D721Med (cell line): ENCODE data around the gene SDK1.

ENCODE experiments used
- DNase-seq: peaks from one replicate; pipeline ENCODE4 v3.0.0; 2011; ENCODE audit warnings: low spot score; ENCODE audit not compliant: insufficient read length
- FAIRE-seq: peaks from 2 replicates; lab custom pipeline; 2011; peaks lifted over from hg19 to GRCh38; lab: Jason Lieb, UNC
- CTCF ChIP-seq: IDR thresholded peaks from 2 replicates; pipeline ENCODE4 v1.5.1; 2012; ENCODE audit warnings: mild to moderate bottlenecking, control low read depth; ENCODE audit not compliant: insufficient read depth; ENCODE audit errors: missing control alignments

SDK1 gene

DNA sequence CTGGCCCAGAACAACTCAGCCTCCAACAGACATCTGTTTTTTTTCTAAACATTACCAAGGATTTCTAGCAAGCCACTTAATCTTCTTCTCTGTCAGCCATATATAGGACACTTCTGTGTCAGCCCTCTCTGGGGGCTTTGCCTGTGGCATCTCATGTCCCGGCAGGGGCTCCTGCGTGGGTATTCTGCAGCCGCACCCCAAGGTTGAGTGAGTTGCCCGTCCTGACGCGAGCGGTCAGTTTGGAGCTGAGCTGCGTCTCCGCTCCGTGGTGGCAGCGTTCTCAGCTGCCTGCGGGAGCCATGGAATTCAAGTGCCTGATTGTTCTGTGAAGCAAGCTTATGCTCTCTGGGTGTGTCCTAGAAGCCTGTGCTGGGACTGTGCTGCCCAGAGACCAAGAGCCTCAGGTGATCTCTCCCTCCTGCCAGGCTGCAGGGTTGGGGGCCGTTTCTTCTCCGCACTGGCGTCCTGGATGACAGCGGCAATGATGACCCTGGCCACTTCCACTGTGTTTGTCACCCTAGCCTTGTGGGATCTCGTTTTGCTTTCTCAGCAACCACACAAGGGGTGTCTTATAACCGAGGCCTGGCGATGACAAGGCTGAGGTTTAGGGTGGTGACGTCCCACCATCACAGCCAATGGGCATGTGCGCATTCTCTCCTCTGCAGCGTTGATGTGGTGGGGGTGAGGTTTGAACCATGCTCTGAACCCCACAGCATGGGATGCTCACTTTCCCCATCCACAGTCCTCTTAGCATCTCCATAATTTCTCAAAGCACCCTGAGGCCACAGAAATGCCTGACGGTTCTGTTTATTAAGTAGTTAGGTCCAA is 768.4 kb downstream of the SDK1 start:
- FAIRE-seq, result no peak

DNA sequence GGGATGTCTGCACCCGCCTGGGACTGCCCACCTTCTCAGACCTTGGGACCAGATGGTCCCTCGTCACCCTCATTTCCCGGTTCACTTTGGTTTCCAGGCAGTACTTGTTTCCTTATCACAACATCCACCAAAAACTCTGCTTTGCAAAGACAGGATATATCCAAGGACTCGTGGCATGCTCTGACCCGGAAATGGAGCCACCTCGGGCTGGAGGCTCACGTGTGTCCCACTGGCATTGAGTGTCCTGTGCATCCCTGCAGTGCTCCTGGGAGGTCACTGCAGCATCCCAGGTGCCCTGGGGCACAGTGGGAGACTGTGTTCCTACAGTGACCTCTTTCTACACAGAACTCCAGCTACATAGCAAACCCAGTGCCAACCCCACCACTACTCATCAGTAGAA is 769.2 kb downstream of the SDK1 start:
- TF ChIP-seq CTCF, result no peak
- no peak for FAIRE-seq
- no peak for DNase-seq

More for the DNA sequence above, 768.4 kb downstream of the SDK1 start:
- TF ChIP-seq CTCF, result no peak
- DNase-seq, result no peak

GRCh38 chr7:4071370-4072058 is 770.5 kb downstream of the SDK1 start:
- no peak for DNase-seq
- no peak for TF ChIP-seq CTCF
- no peak for FAIRE-seq

DNA sequence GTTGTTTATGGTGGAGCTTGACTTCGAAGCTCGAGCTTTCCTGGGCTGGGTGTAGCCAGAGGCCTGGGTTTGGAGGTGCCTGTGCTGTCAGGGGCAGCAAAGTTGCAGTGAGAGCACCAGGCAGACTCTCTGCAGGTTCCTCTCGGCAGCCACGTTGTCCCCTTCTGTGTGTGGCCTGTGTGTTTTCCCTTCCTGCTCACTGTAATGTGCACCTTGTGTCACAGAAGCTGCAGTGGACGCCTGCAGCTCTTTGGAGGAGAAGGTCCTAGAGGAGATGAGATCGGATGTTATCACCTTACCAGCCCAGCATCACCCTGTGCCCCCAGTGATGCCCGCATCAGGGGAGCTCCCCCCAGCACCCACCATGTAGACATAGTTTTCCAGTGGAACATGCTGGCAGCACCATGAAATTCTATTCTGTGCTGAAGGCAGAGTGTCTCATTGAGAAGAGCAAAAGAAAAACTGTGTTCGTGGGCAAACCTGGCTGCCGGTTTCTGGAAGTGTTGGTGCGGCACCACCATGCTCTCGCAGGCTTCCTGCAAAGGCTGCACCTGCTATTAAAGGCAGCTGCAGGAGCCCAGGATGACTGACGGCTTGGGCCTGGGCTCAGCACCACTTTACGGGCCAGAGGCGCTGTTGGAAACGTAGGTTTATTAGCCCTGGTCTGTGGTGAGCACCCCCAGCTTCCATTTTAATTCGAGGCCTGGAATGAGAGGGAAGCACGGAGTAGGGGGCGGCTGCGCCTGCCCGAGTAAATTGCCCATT is 771.3 kb downstream of the SDK1 start:
- TF ChIP-seq CTCF, result no peak
- DNase-seq (no peak), FAIRE-seq (no peak)

DNA sequence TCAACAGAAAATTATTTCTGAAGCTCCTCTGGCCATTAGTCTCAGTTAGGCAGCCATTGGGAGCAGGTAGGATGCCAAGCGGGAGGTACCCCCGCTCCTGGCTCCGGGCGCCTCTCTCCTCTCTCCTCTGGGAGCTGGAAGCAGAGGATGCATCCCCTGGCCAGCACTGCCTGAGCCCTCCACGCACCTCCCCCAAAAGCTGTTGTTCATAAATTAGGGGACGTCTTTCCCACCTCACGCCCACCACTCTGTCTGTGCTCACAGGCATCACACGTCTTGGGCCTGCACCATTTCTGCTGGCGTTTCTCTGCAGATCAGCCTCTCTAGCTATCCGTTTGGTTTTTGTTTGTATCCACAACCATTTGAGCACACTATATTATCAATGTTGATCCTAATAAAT is 772.0 kb downstream of the SDK1 start:
- no peak for TF ChIP-seq CTCF
- FAIRE-seq (no peak), DNase-seq (no peak)

- no peak for DNase-seq
- no peak for TF ChIP-seq CTCF
- FAIRE-seq, result no peak
Observed at GRCh38 chr7:4073750-4074149, 772.7 kb downstream of the SDK1 start.

DNA sequence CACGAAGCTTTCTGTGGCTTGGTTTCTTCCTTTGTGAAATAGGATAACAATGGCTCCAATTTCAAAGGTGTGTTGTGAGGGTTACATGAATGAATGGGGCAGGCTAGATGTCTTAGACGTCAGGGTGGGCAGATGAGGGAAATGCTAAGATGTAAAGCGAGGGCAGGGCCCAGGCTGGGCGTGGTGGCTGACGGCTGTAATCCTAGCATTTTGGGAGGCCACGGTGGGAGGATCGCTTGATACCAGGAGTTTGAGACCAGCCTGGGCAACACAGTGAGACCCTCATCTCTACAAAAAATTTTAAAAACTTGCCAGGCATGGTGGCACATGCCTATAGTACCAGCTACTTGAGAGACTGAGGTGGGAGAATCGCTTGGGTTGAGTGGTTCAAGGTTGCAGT is 773.4 kb downstream of the SDK1 start:
- DNase-seq (no peak), FAIRE-seq (no peak)
- no peak for TF ChIP-seq CTCF
